ENCODE measurements around the gene RRBP1. TPM values are rescaled to one million over a fixed set of nuclear protein-coding genes. Genes with fewer than 3 reads are reported as not detected.

Gene RRBP1
- total RNA-seq, 1 experiment from 2014 or later, result 75.9 TPM

- Histone ChIP-seq H3K4me1 (ENCODE audit: insufficient read depth, low read length, poor library complexity, severe bottlenecking) (peaks cover 6% of the 10 kb centered on the region), H3K4me3 (ENCODE audit: low read depth, low read length, poor library complexity, severe bottlenecking) (peak overlapping the region; percentile 86), H3K9me3 (ENCODE audit: low read depth, low read length, poor library complexity, severe bottlenecking) (no peaks in the 10 kb centered on the region), H3K27ac (ENCODE audit: low read depth, low read length, poor library complexity, severe bottlenecking) (no peak overlapping the region), H3K27me3 (replicated peaks; ENCODE audit: insufficient read depth, low read depth, low read length, poor library complexity) (no peaks in the 10 kb centered on the region), H3K36me3 (ENCODE audit: insufficient read depth, low read length, poor library complexity, severe bottlenecking) (no peaks in the 10 kb centered on the region)
- CTCF ChIA-PET, result no interaction called here
- no TSS peak for BruUV-seq (replicated peaks)
- TF ChIP-seq EZH2 (IDR thresholded peaks at IDR 0.05; ENCODE audit: borderline replicate concordance, low read depth, low read length, poor library complexity, severe bottlenecking), result no peak
- TF ChIP-seq CTCF (conservative IDR thresholded peaks at IDR 0.05; ENCODE audit: low read depth, low read length), result no peak
- intact Hi-C loops (cut with micrococcal nuclease; ENCODE audit: unreplicated experiment), result loop anchor here (5.0 kb wide), 1 partner anchor 94 kb away; no protein-coding TSS in a partner anchor
- no peak for DNase-seq (ENCODE audit: low spot score)
- POLR2A ChIA-PET (ENCODE audit: low non-redundant PET), result no interaction called here
Measured at GRCh38 chr20:17568045-17568788, 113.8 kb downstream of the RRBP1 start.

- Histone ChIP-seq H3K4me3 (ENCODE audit: low read depth, low read length, poor library complexity, severe bottlenecking) (no peak overlapping the region), H3K27me3 (replicated peaks; ENCODE audit: insufficient read depth, low read depth, low read length, poor library complexity) (no peaks in the 10 kb centered on the region), H3K27ac (ENCODE audit: low read depth, low read length, poor library complexity, severe bottlenecking) (no peak overlapping the region), H3K4me1 (ENCODE audit: insufficient read depth, low read length, poor library complexity, severe bottlenecking) (peaks cover 1% of the 10 kb centered on the region), H3K9me3 (ENCODE audit: low read depth, low read length, poor library complexity, severe bottlenecking) (no peaks in the 10 kb centered on the region), H3K36me3 (ENCODE audit: insufficient read depth, low read length, poor library complexity, severe bottlenecking) (no peaks in the 10 kb centered on the region)
- no TSS peak for BruUV-seq (replicated peaks)
- intact Hi-C loops (cut with micrococcal nuclease; ENCODE audit: unreplicated experiment), result loop anchor here (5.0 kb wide), 1 partner anchor 96 kb away; no protein-coding TSS in a partner anchor
- TF ChIP-seq EZH2 (IDR thresholded peaks at IDR 0.05; ENCODE audit: borderline replicate concordance, low read depth, low read length, poor library complexity, severe bottlenecking), result no peak
- POLR2A ChIA-PET (ENCODE audit: low non-redundant PET), result no interaction called here
- CTCF ChIA-PET, result no interaction called here
- DNase-seq (ENCODE audit: low spot score), result no peak
Measured at GRCh38 chr20:17566345-17566744, 115.7 kb downstream of the RRBP1 start.

GRCh38 chr20:17565169-17565845, 116.7 kb downstream of the RRBP1 start:
- Histone ChIP-seq H3K27ac (ENCODE audit: low read depth, low read length, poor library complexity, severe bottlenecking) (no peak overlapping the region), H3K36me3 (ENCODE audit: insufficient read depth, low read length, poor library complexity, severe bottlenecking) (no peaks in the 10 kb centered on the region), H3K27me3 (replicated peaks; ENCODE audit: insufficient read depth, low read depth, low read length, poor library complexity) (no peaks in the 10 kb centered on the region), H3K4me1 (ENCODE audit: insufficient read depth, low read length, poor library complexity, severe bottlenecking) (no peaks in the 10 kb centered on the region), H3K4me3 (ENCODE audit: low read depth, low read length, poor library complexity, severe bottlenecking) (no peak overlapping the region), H3K9me3 (ENCODE audit: low read depth, low read length, poor library complexity, severe bottlenecking) (no peaks in the 10 kb centered on the region)
- POLR2A ChIA-PET (ENCODE audit: low non-redundant PET), result interaction anchor here (0.7 kb wide), 1 partner anchor 56 kb away, joined by 14 read pairs; no protein-coding TSS in a partner anchor
- intact Hi-C loops (cut with micrococcal nuclease; ENCODE audit: unreplicated experiment), result loop anchor here (5.0 kb wide), 1 partner anchor 97 kb away; no protein-coding TSS in a partner anchor
- TF ChIP-seq CTCF (conservative IDR thresholded peaks at IDR 0.05; ENCODE audit: low read depth, low read length), result no peak
- no peak for TF ChIP-seq EZH2 (IDR thresholded peaks at IDR 0.05; ENCODE audit: borderline replicate concordance, low read depth, low read length, poor library complexity, severe bottlenecking)
- CTCF ChIA-PET, result no interaction called here
- DNase-seq (ENCODE audit: low spot score), result peak; percentile 62
- no TSS peak for BruUV-seq (replicated peaks)

Other genes starting within 250 kb of the RRBP1 start
- gene BFSP1, start 150.9 kb downstream of the RRBP1 start, total RNA-seq (2021), result 6.1 and 7.4 TPM in 2 replicates
- gene DSTN, start 112.2 kb downstream of the RRBP1 start, total RNA-seq (2021), result 148 and 159 TPM in 2 replicates
- not detected in 2 replicates for gene BANF2, start 17.7 kb upstream of the RRBP1 start, total RNA-seq (2021)